ENCODE data around the gene BMP10. TPM values are rescaled to one million over a fixed set of nuclear protein-coding genes. Genes with fewer than 3 reads are reported as not detected.

Gene BMP10
- total RNA-seq, 1 donor from 2014 or later: not detected

DNA sequence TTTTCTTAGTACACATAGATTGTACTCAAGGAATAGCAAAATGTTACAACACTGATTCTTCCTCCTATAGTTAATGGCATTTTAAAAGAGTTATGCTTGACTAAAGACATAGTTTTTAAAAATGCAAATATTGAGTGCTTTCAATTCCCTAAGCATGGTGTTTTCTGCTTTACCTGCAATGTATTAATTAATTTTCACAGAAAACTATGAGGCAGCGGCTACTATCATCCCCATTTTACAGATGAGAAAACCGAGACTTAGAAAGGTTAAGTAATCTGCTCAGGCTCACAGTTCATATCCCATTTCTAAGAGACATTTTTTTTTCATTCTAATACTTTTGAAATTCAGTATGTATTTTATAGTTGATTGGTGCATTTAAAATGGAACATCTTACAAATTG, 38.0 kb downstream of the BMP10 start:
- Mint-ChIP-seq H3K4me1 (ENCODE audit: low read depth, unreplicated experiment) (peaks cover 12% of the 10 kb centered on the region), H3K4me3 (ENCODE audit: unreplicated experiment) (no peak overlapping the region), H3K27me3 (ENCODE audit: unreplicated experiment) (peaks cover 3% of the 10 kb centered on the region), H3K9me3 (ENCODE audit: unreplicated experiment) (peaks cover 4% of the 10 kb centered on the region), H3K27ac (ENCODE audit: unreplicated experiment) (no peak overlapping the region), H3K36me3 (ENCODE audit: unreplicated experiment) (no peaks in the 10 kb centered on the region)
- DNase-seq: no peak
- TF ChIP-seq, protein P1, sequence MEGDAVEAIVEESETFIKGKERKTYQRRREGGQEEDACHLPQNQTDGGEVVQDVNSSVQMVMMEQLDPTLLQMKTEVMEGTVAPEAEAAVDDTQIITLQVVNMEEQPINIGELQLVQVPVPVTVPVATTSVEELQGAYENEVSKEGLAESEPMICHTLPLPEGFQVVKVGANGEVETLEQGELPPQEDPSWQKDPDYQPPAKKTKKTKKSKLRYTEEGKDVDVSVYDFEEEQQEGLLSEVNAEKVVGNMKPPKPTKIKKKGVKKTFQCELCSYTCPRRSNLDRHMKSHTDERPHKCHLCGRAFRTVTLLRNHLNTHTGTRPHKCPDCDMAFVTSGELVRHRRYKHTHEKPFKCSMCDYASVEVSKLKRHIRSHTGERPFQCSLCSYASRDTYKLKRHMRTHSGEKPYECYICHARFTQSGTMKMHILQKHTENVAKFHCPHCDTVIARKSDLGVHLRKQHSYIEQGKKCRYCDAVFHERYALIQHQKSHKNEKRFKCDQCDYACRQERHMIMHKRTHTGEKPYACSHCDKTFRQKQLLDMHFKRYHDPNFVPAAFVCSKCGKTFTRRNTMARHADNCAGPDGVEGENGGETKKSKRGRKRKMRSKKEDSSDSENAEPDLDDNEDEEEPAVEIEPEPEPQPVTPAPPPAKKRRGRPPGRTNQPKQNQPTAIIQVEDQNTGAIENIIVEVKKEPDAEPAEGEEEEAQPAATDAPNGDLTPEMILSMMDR (IDR thresholded peaks at IDR 0.05; ENCODE audit: partially characterized antibody, unreplicated experiment): no peak

DNA sequence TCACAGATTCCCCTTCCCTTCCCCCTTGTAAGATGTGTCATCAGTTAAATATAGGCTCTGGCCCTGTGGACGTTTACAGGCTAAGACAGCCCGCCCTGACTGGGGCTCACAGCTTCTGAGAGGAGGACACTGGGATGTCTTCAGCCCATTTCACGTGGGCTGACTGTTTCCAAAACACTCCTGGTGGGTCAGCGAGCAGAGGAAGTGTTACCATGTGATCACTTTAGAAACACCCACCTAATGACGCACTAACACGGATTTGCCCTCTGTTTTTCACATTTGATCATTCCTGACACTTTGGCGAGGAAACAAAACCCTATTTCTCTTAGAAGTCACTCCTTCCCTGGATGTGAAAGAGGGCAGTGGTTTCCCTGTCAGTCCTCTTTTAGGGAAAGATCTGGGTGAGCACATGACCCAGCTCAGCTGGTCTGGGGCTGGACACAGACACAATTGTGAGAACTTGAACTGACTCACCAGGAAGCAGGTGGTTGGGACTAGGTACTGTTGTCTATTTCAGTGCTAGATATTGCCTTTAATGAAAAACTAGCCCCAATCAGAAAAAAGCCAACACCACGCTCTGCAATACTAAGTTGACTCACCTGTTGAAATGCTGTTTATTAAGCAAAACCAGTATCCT, 38.8 kb downstream of the BMP10 start:
- TF ChIP-seq, protein P1 (IDR thresholded peaks at IDR 0.05; ENCODE audit: partially characterized antibody, unreplicated experiment): no peak
- H3K4me3 Mint-ChIP-seq (ENCODE audit: unreplicated experiment): no peak overlapping the region
- H3K27ac Mint-ChIP-seq (ENCODE audit: unreplicated experiment): no peak overlapping the region
- no peaks in the 10 kb centered on the region for H3K36me3 Mint-ChIP-seq (ENCODE audit: unreplicated experiment)
- H3K27me3 Mint-ChIP-seq (ENCODE audit: unreplicated experiment): peaks cover 3% of the 10 kb centered on the region
- peaks cover 12% of the 10 kb centered on the region for H3K4me1 Mint-ChIP-seq (ENCODE audit: low read depth, unreplicated experiment)
- DNase-seq: no peak
- H3K9me3 Mint-ChIP-seq (ENCODE audit: unreplicated experiment): peaks cover 4% of the 10 kb centered on the region

DNA sequence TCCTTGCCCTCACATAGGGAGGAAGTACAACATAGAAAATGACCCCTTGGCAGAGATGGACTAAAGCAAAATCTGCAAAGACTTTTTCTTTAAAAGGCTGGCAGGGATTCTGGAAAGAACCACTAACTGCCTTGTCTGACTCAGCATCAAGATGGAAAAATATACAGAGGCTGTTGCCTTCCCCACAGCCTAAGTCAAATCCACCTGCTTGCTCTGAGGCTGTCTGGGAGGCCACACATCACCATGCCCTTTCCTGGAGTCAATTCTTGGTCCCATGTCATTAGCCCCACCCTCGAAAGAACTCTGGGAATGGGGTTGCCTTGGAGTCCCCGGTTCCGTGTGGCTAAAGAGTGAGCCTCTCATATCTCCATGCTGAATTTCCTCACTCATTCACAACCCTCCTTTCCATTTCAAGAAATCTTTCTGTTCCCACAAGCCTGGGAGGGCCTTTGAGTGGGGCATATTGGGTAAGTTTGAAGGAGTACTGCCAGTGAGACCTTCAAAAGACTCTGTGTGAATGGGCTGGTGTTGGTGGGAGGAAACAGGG, 39.4 kb downstream of the BMP10 start:
- Mint-ChIP-seq H3K36me3 (ENCODE audit: unreplicated experiment) (no peaks in the 10 kb centered on the region), H3K4me1 (ENCODE audit: low read depth, unreplicated experiment) (peaks cover 12% of the 10 kb centered on the region), H3K4me3 (ENCODE audit: unreplicated experiment) (no peak overlapping the region), H3K9me3 (ENCODE audit: unreplicated experiment) (peaks cover 4% of the 10 kb centered on the region), H3K27ac (ENCODE audit: unreplicated experiment) (no peak overlapping the region), H3K27me3 (ENCODE audit: unreplicated experiment) (peaks cover 3% of the 10 kb centered on the region)
- TF ChIP-seq, protein P1 (IDR thresholded peaks at IDR 0.05; ENCODE audit: partially characterized antibody, unreplicated experiment): no peak
- no peak for DNase-seq

DNA sequence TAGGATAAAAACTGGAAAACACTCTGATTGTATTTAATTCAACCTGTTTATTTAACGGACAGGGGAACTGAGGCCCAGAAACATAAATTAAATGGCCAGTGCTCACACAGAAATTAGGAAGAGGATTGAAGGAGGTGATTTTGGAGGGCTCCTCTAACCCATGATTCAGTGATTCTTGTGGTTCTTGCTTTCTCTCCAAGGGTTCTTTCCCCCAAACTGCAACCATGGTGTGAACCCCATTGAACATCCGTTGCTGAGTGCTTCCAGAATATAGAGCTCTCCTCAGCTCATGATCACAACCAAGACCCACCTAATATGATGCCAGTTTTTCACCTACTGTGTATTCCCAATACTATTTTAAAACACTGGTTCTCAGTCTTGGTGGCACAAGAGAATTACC, 41.4 kb downstream of the BMP10 start:
- TF ChIP-seq, protein P1 (IDR thresholded peaks at IDR 0.05; ENCODE audit: partially characterized antibody, unreplicated experiment): no peak
- peak overlapping the region; percentile 46 for H3K4me3 Mint-ChIP-seq (ENCODE audit: unreplicated experiment)
- H3K4me1 Mint-ChIP-seq (ENCODE audit: low read depth, unreplicated experiment): peaks cover 12% of the 10 kb centered on the region
- no peaks in the 10 kb centered on the region for H3K36me3 Mint-ChIP-seq (ENCODE audit: unreplicated experiment)
- no peak for DNase-seq
- peak overlapping the region; percentile 59 for H3K27ac Mint-ChIP-seq (ENCODE audit: unreplicated experiment)
- H3K9me3 Mint-ChIP-seq (ENCODE audit: unreplicated experiment): peaks cover 6% of the 10 kb centered on the region
- H3K27me3 Mint-ChIP-seq (ENCODE audit: unreplicated experiment): peaks cover 3% of the 10 kb centered on the region

Measured in glutamatergic neuron (in vitro differentiated cells).